ENCODE results near the gene NSF.

GRCh38 chr17:46785696-46786095 is 195.2 kb downstream of the NSF start:
- TF ChIP-seq POLR2AphosphoS5 (IDR thresholded peaks at IDR 0.05; ENCODE audit: low read depth, low read length), result no peak
- no peak for TF ChIP-seq TAF1 (IDR thresholded peaks at IDR 0.05; ENCODE audit: borderline replicate concordance, insufficient read depth, low read length)
- TF ChIP-seq REST (IDR thresholded peaks at IDR 0.05; ENCODE audit: insufficient read depth in 1 of 2, low read depth in 2 of 2, low read length in 2 of 2), result no peak
- TF ChIP-seq SIN3A (IDR thresholded peaks at IDR 0.05; ENCODE audit: borderline replicate concordance, insufficient read depth, low read length), result no peak

All from PFSK-1 (cell line).